Muscle of arm (tissue), 12 donors: ENCODE measurements around the gene MUC5AC. TPM values are rescaled to one million over a fixed set of nuclear protein-coding genes. Genes with fewer than 3 reads are reported as not detected.
"Not testable (repeated sequence)": the region's sequence is repeated elsewhere in the genome, so short reads cannot be mapped to it uniquely, and the experiment has no call there.

Source experiments
- DNase-seq: peaks from one replicate; pipeline ENCODE4 v3.0.0-alpha.2; 2013
- polyA plus RNA-seq, 12 donors: library from polyadenylated mRNA; unstranded; fragments of 120-200 nt; gene quantifications; one replicate each; pipeline ENCODE4 v1.2.1, GENCODE V29; 2013; ENCODE audit not compliant: insufficient read length in 12 of 12

Gene MUC5AC
- polyA plus RNA-seq, 12 donors, result 0.01 to 0.09 TPM; not detected in 10

GRCh38 chr11:1162491-1163311 is 4.9 kb downstream of the MUC5AC start:
- no peak for DNase-seq

GRCh38 chr11:1163321-1163910 is 5.7 kb downstream of the MUC5AC start:
- DNase-seq, result no peak

GRCh38 chr11:1163911-1164735 is 6.4 kb downstream of the MUC5AC start:
- no peak for DNase-seq

DNA sequence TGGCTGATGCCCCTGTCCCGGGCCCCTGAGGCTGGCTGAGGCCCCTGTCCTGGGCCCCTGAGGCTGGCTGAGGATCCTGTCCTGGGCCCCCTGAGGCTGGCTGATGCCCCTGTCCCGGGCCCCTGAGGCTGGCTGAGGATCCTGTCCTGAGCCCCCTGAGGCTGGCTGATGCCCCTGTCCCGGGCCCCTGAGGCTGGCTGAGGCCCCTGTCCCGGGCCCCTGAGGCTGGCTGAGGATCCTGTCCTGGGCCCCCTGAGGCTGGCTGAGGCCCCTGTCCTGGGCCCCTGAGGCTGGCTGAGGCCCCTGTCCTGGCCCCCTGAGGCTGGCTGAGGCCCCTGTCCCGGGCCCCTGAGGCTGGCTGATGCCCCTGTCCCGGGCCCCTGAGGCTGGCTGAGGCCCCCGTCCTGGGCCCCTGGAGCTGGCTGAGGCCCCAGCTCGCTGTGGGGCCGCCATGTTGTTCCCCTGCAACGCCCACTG is 7.1 kb downstream of the MUC5AC start:
- DNase-seq, result not testable (repeated sequence)

- no peak for DNase-seq
These were observed 7.7 kb downstream of the MUC5AC start for GRCh38 chr11:1165256-1166041.

DNA sequence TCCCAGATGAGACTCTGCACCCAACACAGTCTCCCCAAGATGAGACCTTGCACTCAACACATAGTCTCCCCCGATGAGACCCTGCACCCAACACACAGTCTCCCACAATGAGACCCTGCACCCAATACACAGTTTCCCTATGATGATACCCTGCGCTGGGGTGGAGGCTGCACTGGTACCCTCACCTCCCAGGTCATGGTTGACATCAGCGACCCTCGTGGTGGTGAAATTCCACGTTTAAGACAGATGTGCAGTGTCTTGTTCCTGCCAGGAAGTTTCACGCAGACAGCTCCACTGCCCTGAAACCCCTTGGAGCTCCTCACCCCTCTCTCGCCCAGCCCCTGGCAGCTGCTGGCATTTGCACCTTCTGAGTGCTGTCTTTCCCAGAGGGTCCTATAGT is 9.5 kb downstream of the MUC5AC start:
- DNase-seq, result no peak

DNA sequence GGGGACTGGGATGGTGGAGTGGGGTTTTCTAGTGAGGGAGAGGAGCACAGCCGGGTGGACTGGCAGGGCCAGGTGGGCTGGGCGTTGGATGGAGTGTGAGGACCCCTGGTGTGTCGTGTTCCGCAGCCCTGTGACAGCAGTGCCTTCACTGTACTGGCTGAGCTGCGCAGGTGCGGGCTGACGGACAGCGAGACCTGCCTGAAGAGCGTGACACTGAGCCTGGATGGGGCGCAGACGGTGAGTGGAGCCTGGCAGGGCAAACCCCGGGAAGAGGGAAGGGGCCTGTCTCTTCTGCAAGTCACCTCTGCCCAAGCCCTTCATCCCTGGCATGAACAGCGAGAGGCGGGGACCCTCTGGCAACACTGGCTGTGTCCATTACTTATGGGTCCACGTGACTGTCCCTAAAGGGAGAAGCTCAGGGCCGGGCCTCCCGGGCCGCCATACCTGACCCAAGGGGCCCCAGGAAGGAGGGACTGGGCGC is 10.0 kb downstream of the MUC5AC start:
- DNase-seq, result no peak

DNA sequence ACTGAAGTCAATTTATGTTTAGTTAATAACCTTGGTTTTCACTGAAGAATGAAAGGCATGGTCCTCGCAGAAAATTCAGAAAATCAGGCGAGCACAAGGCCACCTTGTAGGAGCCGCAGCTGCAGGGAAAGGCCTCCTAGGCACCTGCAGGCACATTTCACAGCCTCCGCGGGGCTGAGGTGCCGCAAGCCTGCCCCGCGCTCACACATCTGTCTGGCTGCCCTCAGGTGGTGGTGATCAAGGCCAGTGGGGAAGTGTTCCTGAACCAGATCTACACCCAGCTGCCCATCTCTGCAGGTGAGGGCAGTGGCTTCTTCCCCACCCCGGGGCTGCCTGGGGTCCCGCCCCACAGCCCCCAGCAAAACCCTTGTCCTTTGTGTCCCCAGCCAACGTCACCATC is 10.5 kb downstream of the MUC5AC start:
- no peak for DNase-seq

DNA sequence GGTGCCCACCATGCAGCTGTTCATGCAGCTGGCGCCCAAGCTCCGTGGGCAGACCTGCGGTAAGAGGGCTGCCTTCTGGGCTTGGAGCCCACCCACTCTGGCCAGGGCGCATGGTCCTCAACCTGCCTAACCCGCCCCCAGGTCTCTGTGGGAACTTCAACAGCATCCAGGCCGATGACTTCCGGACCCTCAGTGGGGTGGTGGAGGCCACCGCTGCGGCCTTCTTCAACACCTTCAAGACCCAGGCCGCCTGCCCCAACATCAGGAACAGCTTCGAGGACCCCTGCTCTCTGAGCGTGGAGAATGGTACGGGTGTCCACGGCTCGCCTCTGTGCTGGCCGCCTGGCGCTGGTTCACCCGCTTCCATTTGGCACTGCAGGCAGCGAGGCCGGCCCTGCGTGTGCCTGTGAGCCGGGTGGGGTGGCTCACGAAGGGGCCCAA is 11.0 kb downstream of the MUC5AC start:
- no peak for DNase-seq

- DNase-seq, result no peak
These were observed 13.7 kb downstream of the MUC5AC start for GRCh38 chr11:1171223-1171984.

GRCh38 chr11:1171985-1172728 is 14.4 kb downstream of the MUC5AC start:
- no peak for DNase-seq

DNA sequence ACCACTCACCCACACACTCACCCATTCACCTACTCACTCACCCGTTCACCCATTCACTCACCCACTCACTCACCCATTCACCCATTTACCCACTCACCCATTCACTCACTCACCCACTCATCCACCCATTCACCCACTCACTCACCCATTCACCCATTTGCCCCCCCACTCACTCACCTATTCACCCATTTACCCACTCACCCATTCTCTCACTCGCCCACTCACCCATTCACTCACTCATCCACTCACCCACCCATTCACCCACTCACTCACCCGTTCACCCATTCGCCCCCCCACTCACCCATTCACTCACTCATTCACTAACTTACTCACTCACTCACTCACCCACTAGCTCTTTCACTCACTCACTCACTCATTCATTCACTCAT is 15.0 kb downstream of the MUC5AC start:
- no peak for DNase-seq

GRCh38 chr11:1173396-1173795 is 15.6 kb downstream of the MUC5AC start:
- not testable (repeated sequence) for DNase-seq

- DNase-seq, result no peak
These were observed 17.0 kb downstream of the MUC5AC start for GRCh38 chr11:1174441-1175370.

GRCh38 chr11:1175461-1176223 is 17.9 kb downstream of the MUC5AC start:
- DNase-seq, result no peak

DNA sequence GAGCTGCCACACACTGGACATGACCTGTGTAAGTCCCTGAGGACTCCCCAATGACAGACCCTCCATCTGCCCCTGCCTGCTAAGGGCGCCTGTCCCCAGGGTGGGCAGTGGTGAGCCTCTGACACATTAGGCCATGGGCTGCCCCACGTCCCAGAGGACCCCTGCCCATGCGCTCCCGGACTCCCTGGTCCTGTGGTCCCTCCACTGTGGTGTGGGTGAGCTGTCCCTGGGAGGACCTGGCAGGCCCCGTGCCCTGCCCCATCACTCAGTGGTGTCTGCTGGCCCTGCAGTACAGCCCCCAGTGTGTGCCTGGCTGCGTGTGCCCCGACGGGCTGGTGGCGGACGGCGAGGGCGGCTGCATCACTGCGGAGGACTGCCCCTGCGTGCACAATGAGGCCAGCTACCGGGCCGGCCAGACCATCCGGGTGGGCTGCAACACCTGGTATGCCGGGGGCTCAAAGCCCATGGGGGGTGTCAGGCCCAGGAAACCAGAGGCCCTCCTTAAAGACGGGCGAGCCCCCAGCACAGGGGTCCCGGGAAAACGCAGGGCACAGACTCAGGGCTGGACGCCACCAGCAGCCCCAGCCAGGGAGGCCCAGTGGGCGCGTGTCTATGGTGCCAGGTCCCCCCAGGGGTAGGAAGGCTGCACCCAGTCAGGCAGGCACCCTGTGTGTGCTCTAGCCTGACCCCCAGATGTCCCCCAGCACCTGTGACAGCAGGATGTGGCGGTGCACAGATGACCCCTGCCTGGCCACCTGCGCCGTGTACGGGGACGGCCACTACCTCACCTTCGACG is 18.7 kb downstream of the MUC5AC start:
- DNase-seq, result no peak
